Fibroblast of peridontal ligament (primary cell): Measurements from ENCODE around the gene SV2B.

Source experiments
- DNase-seq: peaks from one replicate; pipeline ENCODE4 v3.0.0-alpha.2; 2010; ENCODE audit errors: extremely low read depth

SV2B gene

DNA sequence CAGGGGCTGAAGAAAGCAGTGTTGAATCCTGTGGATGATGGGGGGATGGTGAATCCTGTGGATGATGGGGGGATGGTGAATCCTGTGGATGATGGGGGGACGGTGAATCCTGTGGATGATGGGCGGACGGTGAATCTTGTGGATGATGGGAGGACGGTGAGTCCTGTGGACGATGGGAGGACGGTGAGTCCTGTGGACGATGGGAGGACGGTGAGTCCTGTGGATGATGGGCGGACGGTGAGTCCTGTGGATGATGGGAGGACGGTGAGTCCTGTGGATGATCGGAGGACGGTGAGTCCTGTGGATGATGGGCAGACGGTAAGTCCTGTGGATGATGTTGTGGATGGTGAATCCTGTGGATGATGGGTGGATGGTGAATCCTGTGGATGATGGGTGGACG lies 170.7 kb downstream of the SV2B start:
- no peak for DNase-seq

- DNase-seq, result peak; percentile 82
These were observed 171.6 kb downstream of the SV2B start for GRCh38 chr15:91271565-91272153.

DNA sequence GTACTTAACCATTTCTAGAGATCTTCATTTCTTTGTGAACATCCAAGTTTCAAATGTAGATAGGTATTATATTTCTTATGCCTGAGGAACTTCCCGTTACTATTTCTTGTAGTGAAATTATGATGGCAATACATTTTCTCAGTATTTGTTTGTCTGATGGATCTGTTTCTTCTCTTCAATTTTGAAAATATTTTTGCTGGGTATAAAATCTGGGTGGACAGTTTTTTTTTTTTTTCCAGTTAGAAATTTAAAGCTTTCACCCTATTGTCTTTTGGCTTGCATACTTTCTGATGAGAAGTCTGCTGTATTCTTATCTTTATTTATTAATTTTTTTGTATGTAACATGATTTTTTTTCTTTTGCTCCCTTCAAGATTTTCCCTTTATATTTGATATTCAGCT lies 175.8 kb downstream of the SV2B start:
- no peak for DNase-seq

- DNase-seq, result no peak
These were observed 178.9 kb downstream of the SV2B start for GRCh38 chr15:91278951-91279350.

GRCh38 chr15:91279486-91279885 lies 179.4 kb downstream of the SV2B start:
- no peak for DNase-seq

- DNase-seq, result no peak
These were observed 181.9 kb downstream of the SV2B start for GRCh38 chr15:91281947-91282346.

GRCh38 chr15:91282486-91282885 lies 182.4 kb downstream of the SV2B start:
- DNase-seq, result no peak

GRCh38 chr15:91283155-91283554 lies 183.1 kb downstream of the SV2B start:
- DNase-seq, result no peak

DNA sequence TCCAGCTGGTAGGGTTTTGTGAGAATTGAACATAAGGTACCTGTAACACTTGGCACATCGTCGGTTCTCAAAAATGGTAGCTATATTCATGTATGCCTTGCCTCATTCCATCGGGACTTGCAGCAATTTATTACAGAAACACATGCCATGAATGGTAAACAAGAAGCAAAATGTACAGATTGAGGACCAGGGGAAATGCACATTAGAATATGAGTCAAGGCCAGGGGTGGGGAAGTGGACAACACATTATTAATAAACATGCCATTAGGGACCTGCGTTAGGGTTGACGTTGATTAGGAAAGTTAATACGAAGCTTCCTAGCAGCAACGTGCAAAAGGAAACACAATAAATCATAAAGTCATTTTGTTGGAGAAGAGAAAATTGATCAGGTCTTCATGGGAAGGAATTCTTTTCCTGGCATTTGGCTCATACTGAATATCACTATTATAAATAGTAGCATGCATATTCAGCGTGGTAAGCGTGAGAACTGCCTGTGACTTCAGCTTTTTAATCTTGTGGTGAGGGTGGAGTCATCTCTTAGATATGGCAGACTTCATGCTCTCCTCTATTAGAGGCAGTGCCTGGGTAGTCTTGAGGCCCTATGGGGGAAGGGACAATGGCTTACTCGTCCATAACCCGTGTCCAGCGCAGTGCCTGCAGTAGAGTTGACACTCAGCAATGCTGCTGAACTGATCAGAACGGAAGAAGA lies 184.9 kb downstream of the SV2B start:
- no peak for DNase-seq

DNA sequence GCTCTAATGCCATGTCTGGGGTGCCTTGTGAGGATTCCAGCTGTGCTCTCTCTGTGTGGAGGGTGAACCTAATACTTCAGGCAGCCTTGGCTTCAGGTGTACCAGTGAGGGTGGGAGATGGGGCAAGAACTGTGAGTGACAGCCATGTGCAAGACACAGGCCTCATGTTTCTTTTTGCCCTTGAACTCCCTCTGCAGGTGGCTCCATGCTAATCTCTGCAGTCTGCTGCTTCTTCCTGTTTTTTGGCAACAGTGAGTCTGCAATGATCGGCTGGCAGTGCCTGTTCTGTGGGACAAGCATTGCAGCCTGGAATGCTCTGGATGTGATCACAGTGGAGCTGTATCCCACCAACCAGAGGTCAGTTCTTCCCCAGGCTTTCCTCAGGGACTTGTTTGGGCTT lies 189.3 kb downstream of the SV2B start:
- DNase-seq, result no peak

DNA sequence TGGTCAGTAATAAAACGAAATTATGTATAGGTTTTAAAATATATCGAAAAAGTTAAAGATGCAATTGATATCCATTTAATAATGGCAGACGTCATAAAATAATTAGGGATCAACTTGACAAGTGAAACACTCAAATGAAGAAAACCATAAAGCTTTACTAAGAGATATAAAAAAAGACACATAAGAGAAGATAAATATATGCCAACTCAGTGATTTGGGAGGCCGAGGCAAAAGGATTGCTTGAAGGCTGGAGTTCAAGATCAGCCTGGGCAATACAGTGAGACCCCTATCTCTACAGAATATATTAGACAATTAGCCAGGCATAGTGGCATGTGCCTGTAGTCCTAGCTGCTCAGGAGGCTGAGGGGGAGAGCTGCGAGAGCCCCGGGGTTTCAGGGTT lies 190.5 kb downstream of the SV2B start:
- no peak for DNase-seq

DNA sequence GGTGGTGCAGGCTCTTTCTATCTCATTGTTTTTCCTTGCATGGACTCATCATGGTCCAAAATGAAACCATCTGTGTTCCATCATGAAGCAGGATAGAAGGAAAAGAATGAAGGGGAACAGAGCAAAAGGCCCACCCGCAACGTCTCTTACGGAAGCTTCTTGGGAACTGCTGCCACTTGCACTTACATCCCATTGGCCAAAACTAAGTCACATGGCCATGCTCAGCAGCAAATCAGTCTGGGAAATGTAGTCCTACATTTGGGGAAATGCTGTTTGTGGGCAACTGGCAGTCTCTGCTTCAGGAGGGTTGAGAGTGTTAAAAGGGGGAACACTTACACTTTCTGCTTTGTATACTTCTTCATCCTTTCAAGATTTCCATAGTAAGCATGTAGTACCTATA lies 191.6 kb downstream of the SV2B start:
- DNase-seq, result no peak

DNA sequence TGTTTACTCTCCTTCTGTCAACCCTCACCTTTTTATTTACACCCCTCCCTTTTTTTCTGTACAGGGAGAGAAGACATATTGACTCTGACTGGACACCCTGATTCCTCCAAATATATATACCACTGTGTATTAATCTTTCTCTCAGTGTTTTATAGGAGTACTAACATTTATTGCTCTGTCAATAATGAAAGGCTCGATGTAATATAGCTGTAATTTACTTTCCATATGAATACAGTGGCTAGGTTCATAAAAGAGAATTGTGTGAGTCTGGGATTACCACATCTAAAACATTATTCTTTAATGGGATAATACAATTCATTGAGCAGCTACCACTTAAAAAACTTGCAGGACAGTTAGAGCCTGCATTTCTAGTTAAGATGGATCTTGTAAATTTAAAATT lies 194.3 kb downstream of the SV2B start:
- DNase-seq, result no peak

DNA sequence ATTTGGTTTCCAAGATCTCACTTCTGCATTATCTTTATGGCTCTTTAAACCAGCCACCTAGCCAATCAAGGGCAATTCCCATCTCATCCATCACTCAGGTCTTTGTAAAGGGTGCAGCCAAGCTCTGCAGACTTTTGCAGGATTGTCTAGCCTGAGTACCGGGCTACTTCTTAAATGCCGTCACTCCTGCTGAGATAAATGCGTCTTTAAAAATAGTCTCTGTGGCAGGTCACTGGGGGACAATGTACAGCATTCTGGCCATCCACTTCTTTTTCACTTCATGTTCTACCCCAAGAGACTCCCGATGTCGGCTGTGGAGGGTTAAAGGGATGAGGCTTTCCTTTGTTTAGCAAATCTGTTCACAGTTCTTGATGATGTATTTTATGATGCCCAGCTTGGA lies 194.7 kb downstream of the SV2B start:
- DNase-seq, result no peak

DNA sequence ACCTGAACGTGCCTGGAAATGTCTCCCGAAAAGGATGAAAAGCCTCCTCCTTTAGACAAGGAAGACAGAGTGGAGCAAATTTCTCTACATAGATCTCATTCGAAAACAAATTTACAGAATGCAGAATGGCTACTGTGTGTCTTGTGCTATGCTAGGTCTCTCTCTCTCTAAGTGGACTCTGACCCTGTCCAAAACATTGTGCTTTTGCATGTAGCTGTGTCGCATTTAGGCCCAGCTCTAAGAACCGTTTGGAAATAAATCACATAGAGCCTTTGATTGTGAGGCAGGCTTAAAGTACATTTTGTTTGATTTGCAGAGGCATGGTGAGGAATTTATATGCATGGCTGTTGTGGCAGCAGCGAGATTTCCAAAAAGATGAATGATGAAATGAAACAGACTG lies 198.0 kb downstream of the SV2B start:
- DNase-seq, result no peak

DNA sequence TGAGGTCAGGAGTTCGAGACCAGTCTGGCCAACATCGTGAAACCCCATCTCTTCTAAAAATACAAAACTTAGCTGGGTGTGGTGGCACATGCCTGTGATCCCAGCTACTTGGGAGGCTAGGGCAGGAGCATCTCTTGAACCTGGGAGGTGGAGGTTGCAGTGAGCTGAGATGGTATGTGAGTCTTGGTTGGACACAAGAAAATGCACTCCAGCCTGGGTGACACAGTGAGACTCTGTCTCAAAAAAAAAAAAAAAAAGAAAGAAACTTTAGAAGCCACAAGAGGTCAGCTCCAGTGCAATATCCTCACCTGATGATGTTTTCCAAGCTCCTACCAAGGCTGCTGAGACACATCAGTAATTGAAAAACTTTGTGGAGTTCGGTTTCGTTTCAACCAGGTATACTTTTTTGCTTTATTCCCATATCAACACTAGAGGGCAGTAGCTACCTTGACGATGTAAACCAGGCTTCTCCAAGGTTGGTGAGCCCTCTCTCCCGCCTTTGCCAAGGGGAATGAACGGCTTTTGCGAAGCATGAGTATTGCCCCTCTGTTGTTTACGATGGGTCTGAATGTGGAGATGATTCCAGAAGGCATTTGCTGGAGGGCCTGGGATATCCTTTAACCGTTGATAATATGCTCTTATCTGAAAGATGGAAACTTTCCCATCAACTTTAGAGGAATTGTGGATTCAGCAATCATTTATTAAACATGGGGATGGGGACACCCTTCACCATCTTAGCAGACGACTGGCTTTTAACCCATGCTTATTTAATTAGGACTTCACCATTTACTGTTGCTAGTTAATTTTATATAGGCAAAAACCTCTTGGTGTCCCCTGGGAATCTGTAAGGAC lies 202.8 kb downstream of the SV2B start:
- peak; percentile 77 for DNase-seq

DNA sequence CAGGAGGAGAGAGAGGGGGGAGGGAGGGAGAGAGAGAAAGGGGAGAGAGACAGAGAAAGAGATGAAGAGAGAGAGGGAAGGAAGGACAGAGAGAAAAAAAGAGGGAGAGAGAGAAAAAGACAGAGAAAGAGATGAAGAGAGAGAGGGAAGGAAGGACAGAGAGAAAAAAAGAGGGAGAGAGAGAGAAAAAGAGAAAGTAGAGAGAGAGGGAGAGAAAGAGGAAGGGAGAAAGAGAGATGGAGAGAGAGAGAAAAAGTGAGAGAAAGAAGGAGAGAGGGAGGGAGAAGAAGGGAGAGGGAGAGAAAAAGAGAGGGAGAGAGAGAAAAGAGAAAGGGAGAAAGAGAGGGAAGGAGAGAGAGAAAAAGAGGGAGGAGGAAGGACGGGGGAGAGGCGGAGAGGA lies 204.2 kb downstream of the SV2B start:
- DNase-seq, result no peak

DNA sequence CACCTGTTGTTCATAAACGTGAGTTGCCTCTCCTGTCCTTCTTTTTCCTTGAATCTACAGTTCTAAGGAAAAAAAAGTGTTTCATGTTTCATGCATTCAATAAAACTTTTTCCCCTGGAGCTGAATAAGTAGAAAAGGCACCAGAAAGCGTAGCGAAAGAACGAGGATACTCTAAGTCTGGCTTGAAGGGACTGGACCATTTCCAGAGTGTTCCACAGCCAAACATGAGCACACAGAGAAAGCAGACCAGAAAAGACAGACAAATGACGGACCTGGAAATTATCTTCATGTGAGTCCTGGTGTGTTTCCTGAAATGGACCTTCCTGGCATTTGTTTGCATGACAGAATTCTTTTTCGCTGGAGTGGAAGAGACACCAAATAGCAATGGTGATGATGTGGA lies 204.7 kb downstream of the SV2B start:
- DNase-seq, result no peak

DNA sequence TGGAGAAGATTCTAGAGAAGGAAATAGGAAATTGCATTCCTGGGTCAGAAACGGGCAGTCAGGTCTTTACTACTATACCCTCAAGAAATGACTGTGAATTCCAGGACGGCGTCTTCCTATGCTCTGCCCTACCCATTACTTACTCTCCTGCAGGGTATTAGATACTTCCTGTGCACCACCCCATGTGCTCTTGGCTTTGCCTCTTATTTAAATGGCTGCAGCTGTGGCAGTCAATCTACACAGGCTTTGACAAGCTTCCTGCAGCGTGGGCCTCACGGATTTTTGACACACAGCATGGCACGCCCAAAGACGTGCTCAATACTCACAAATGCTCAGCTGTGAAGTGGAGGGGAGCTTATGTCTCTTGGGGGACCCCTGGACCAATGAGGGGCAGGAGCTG lies 206.1 kb downstream of the SV2B start:
- DNase-seq, result no peak

DNA sequence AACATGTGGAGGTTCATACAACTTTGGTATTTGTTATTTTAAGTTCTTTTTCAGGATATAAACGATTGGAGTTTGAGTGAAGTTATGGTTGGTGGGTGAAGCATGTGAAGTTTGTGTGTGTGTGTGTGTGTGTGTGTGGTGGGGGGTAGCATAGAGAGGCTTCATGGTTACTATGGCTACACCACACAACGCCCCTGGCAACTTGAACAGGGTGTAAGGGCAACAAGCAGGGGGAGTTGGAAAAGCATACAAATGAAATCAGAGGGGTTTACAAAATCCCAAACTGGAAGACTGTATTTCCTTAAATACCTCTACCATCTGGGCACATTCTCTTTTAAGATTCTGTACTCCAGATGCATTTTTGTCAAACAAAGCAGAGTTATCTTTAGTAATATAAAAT lies 207.5 kb downstream of the SV2B start:
- DNase-seq, result no peak

DNA sequence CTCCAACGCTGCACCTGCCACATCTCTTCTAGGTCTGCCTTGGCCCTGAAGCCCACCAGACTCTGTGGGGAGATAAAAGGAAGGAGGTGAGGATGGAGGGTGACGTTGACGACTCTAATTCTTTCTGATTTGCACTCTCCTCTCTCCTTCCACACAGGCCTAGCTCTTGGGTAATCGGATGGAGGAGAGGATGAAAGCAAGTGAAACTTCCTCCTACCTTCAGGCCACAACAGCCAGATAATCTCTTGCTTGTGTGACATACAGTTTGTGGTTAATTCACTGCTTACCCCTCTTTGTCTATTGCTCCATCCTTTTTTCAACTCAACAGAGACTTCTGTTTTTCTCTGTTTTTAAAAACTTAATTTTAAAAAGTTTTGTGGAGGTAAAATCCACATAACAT lies 208.1 kb downstream of the SV2B start:
- no peak for DNase-seq

- DNase-seq, result no peak
These were observed 208.8 kb downstream of the SV2B start for GRCh38 chr15:91308855-91309254.

DNA sequence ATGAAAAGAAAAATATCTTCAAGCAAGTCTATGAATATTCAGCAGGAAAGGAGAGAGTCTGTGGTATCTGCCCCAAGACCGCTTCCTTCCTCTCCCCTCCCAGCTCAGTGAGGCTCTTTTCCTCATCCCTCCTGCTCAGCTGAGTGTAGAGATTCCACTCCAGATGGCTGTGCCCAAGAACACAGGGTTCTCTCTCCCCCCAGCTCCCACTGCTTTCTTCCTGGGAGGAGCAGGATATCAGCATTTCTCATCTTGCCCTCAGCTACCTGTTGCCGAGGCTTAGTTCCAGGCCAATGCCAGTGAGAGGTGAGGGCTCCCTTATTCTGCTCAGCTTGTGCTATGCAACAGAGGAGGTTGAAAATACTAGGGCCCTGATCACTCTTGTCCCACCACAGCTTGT lies 211.9 kb downstream of the SV2B start:
- no peak for DNase-seq
